ENCODE results near the gene ATN1.

DNA sequence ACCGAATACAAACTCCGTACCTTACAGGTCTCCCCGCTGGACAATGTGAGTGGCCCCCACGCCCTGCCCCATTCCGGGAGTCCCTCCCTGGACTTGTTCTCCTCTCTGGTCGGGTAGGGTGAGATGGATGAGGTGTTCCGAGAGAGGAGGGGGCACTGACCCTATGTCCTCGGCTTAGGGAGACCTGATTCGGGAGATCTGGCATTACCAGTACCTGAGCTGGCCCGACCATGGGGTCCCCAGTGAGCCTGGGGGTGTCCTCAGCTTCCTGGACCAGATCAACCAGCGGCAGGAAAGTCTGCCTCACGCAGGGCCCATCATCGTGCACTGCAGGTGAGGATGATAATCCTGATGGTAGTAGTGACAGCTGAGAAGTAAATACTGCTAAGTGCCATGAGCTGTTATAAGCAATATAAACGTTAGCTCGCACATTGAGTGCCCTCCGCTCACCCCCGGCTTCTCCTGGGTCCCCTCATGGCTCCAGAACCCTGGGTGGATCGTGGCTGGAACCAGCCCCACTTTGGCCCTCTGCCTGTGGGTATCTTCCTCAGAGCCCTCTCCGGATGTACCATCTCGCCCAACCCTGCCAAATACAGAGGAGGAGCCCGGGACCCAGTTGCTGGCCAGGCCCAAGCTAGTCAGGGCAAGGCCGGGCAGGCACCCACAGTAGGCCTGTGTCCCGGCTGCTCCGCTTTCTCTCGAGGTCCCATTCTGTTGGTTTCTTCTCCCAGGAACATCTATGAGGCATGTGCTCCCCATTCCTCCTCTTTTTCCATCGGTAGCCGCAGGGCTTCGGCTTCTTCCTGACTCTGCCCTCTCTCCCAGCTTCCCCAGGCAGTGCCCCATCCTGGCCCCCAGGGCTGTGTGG is 30.2 kb downstream of the ATN1 start:
- TF ChIP-seq GABPA (IDR thresholded peaks at IDR 0.05; ENCODE audit: borderline replicate concordance, insufficient read depth, low read length): no peak
- TF ChIP-seq POLR2AphosphoS5 (IDR thresholded peaks at IDR 0.05; ENCODE audit: low read depth, low read length): no peak
- TF ChIP-seq, protein P1, sequence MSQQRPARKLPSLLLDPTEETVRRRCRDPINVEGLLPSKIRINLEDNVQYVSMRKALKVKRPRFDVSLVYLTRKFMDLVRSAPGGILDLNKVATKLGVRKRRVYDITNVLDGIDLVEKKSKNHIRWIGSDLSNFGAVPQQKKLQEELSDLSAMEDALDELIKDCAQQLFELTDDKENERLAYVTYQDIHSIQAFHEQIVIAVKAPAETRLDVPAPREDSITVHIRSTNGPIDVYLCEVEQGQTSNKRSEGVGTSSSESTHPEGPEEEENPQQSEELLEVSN (IDR thresholded peaks at IDR 0.05): no peak
- TF ChIP-seq, protein P2, sequence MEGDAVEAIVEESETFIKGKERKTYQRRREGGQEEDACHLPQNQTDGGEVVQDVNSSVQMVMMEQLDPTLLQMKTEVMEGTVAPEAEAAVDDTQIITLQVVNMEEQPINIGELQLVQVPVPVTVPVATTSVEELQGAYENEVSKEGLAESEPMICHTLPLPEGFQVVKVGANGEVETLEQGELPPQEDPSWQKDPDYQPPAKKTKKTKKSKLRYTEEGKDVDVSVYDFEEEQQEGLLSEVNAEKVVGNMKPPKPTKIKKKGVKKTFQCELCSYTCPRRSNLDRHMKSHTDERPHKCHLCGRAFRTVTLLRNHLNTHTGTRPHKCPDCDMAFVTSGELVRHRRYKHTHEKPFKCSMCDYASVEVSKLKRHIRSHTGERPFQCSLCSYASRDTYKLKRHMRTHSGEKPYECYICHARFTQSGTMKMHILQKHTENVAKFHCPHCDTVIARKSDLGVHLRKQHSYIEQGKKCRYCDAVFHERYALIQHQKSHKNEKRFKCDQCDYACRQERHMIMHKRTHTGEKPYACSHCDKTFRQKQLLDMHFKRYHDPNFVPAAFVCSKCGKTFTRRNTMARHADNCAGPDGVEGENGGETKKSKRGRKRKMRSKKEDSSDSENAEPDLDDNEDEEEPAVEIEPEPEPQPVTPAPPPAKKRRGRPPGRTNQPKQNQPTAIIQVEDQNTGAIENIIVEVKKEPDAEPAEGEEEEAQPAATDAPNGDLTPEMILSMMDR (IDR thresholded peaks at IDR 0.05; ENCODE audit: control extremely low read depth in 1 of 3, insufficient read depth in 1 of 3, low read depth in 1 of 3, low read length in 3 of 3): no peak
- TF ChIP-seq RXRA (IDR thresholded peaks at IDR 0.05; ENCODE audit: insufficient read depth, low read depth, low read length): no peak
- TF ChIP-seq JUND (IDR thresholded peaks at IDR 0.05; ENCODE audit: low read length): no peak
- TF ChIP-seq, protein P3, sequence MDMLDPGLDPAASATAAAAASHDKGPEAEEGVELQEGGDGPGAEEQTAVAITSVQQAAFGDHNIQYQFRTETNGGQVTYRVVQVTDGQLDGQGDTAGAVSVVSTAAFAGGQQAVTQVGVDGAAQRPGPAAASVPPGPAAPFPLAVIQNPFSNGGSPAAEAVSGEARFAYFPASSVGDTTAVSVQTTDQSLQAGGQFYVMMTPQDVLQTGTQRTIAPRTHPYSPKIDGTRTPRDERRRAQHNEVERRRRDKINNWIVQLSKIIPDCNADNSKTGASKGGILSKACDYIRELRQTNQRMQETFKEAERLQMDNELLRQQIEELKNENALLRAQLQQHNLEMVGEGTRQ (IDR thresholded peaks at IDR 0.05; ENCODE audit: low read length): no peak
- no peak for TF ChIP-seq RNF2 (IDR thresholded peaks at IDR 0.05; ENCODE audit: borderline replicate concordance, low read depth, low read length, missing control alignments, poor library complexity, severe bottlenecking)
- TF ChIP-seq HDAC6 (IDR thresholded peaks at IDR 0.05; ENCODE audit: low read depth, low read length): no peak
- no peak for TF ChIP-seq RFX5 (IDR thresholded peaks at IDR 0.05; ENCODE audit: borderline replicate concordance, low read depth, low read length)
- no peak for TF ChIP-seq CEBPB (IDR thresholded peaks at IDR 0.05; ENCODE audit: low read depth, low read length)
- no peak for TF ChIP-seq EZH2 (IDR thresholded peaks at IDR 0.05; ENCODE audit: low read depth, low read length, severe bottlenecking)
- TF ChIP-seq CHD1 (IDR thresholded peaks at IDR 0.05; ENCODE audit: low read depth, low read length): no peak
- no peak for TF ChIP-seq FOSL1 (IDR thresholded peaks at IDR 0.05; ENCODE audit: insufficient read depth, low read depth, low read length)

Data from H1 (cell line).